ENCODE data around the gene COL5A1. TPM values are rescaled to one million over a fixed set of nuclear protein-coding genes. Genes with fewer than 3 reads are reported as not detected.
"Not testable (repeated sequence)": the region's sequence is repeated elsewhere in the genome, so short reads cannot be mapped to it uniquely, and the experiment has no call there.

The COL5A1 gene
- total RNA-seq, 4 donors from 2014 or later = 4.0 to 12.8 (median 6.3) TPM

DNA sequence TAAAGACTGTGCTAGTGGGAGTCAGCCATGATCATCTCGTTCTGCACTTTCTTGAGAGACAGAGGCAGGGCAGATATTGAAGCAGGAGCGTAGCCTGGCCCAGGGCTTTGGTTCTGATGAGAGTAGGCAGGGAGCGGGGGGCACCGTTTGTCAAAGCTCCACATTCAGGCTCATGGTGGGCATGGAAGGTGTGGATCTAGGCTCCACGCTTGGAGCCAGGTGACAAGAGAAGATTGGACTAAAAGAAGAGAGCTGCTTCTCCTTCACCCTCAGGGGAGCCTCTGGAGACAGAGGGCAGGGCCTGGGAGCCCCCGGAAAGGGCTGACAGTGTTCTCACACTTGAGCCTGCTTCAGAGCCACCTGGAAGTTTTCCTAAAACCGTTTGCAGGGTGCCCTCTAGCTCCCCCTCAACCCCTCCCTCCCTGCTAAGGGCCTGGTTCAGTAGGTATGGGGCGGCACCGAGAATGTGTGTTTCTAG lies 214.3 kb downstream of the COL5A1 start:
- TF ChIP-seq POLR2A (IDR thresholded peaks at IDR 0.05) = no peak
- TF ChIP-seq, protein P1, sequence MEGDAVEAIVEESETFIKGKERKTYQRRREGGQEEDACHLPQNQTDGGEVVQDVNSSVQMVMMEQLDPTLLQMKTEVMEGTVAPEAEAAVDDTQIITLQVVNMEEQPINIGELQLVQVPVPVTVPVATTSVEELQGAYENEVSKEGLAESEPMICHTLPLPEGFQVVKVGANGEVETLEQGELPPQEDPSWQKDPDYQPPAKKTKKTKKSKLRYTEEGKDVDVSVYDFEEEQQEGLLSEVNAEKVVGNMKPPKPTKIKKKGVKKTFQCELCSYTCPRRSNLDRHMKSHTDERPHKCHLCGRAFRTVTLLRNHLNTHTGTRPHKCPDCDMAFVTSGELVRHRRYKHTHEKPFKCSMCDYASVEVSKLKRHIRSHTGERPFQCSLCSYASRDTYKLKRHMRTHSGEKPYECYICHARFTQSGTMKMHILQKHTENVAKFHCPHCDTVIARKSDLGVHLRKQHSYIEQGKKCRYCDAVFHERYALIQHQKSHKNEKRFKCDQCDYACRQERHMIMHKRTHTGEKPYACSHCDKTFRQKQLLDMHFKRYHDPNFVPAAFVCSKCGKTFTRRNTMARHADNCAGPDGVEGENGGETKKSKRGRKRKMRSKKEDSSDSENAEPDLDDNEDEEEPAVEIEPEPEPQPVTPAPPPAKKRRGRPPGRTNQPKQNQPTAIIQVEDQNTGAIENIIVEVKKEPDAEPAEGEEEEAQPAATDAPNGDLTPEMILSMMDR (IDR thresholded peaks at IDR 0.05) = no peak
- intact Hi-C loops (cut with DNase I) = no loop called here

DNA sequence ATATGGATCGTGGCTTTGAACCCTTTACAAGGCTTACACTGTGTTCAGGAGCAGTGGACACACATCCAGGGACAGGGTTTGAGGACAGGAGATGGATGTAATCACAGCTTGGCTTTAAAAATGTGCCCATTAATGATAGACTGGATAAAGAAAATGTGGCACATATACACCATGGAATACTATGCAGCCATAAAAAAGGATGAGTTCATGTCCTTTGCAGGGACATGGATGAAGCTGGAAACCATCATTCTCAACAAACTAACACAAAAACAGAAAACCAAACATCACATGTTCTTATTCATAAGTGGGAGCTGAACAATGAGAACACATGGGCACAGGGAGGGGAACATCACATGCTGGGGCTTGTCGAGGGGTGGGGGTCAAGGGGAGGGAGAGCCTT lies 215.8 kb downstream of the COL5A1 start:
- WGBS, 2 donors = 83 to 91% methylated on average over 2 of the region's 2 CpGs
- H3K27ac ChIP-seq; H3K4me1 ChIP-seq; H3K4me3 ChIP-seq; H3K36me3 ChIP-seq; intact Hi-C loops (cut with DNase I); DNase-seq; H3K9me3 ChIP-seq: not testable (repeated sequence)
- H3K27me3 ChIP-seq = peaks cover 0 to 41% (median 0%) of the 10 kb centered on the region in 4 donors

More for the DNA sequence above, 214.3 kb downstream of the COL5A1 start:
- Histone ChIP-seq H3K9me3 (peaks cover 0 to 1% (median under 1%) of the 10 kb centered on the region in 3 donors), H3K4me3 (no peak overlapping the region), H3K27me3 (peaks cover 0 to 41% (median 0%) of the 10 kb centered on the region in 4 donors), H3K36me3 (no peaks in the 10 kb centered on the region), H3K27ac (no peak overlapping the region), H3K4me1 (peaks cover 0 to 7% (median 0%) of the 10 kb centered on the region in 3 donors)
- WGBS, 2 donors = 64 to 71% methylated on average over 5 to 6 of the region's 9 CpGs
- no peak for DNase-seq

DNA sequence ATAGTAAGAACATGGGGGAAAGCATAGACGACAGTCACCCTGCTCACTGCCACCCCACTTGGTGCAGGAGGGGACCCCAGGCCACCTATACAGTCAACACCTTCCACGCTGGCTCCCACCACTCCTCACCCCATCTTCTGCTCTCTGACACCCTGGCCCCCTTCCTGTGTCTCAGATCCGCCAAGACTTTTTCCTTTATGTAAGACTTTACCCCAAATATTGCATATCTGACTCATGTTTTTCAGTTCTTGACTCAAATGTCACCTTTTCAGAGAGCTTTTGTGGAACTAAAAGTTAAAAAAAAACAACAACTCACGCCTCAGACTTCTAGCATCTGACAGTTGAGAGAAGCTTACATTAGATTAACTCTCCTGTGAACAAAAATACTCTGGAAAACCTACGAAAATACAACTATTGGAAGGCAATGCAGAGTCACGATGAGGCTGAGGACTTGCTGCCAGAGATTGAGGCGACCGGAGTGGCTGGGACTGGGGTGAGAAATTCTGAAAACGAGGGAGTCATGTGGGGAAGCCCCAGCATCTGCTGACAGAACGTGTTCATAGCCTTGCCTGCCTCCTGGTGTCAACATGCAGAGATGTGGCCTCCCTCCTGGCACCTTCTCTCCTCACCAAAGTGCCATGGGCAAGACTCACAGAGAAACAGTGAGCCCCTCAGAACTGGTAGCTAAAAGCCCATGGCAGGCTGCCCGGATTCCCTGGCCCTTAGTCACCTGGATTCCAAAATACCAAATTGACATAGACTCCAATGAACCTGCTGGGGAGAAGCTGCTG lies 216.6 kb downstream of the COL5A1 start:
- Histone ChIP-seq H3K9me3 (no peaks in the 10 kb centered on the region), H3K4me3 (no peak overlapping the region), H3K27ac (no peak overlapping the region), H3K27me3 (peaks cover 0 to 41% (median 0%) of the 10 kb centered on the region in 4 donors), H3K4me1 (peaks cover 0 to 8% (median 0%) of the 10 kb centered on the region in 3 donors), H3K36me3 (no peaks in the 10 kb centered on the region)
- 35 to 41% methylated on average over 11 of the region's 11 CpGs for WGBS, 2 donors
- intact Hi-C loops (cut with DNase I) = no loop called here
- no peak for DNase-seq
- TF ChIP-seq, protein P1 (IDR thresholded peaks at IDR 0.05) = no peak

DNA sequence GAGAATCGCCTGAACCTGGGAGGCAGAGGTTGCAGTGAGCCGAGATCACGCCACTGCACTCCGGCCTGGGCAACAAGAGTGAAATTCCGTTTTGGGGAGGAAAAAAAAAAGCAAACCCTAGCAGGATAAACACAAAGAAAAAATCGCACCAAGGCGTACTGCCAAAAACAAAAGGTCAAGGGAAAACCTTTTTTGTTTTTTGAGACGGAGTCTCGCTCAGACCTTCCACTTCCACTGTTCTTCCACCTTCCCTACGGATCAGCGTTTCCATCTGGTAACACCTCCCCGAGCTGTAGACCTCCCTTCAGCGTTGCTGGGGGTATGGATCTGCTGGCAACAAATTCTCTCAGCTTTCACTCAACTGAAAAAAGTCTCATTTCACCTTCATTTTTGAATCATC lies 218.9 kb downstream of the COL5A1 start:
- 81 to 83% methylated on average over 13 of the region's 13 CpGs for WGBS, 2 donors
- TF ChIP-seq, protein P1 (IDR thresholded peaks at IDR 0.05) = no peak
- no peak for TF ChIP-seq POLR2A (IDR thresholded peaks at IDR 0.05)

DNA sequence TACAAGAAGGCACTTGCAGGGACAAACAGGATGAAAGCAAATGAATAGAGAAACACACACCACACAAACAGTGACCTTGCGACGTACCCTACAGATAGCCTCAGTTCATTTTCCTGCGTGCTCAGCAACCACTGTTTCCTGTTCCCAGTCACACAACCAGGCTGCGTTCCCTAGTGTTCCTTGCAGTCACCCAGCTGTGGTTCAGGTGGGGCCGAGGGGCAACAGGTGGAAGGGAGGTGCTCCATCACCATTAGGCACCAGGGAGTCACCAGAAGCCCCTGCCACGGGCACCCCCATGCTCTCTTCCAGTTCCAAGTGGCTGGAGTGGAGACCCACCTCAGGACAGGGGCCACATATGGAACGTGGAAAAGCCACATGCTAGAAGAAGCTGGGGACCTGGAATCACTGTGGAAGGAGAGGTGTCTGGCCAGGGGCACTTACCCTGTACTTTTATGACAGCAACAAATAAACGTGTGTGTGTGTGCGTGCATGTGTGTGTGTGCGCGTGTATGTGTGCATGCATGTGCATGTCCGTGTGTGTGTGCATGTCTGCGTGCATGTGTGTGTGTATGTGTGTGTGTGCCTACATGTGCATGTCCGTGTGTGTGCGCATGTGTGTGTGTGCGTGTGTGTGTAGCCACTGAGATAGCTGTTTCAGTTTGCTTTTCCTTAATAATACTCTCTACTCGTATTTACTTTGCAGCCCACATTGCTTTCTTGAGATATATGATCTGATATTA lies 220.2 kb downstream of the COL5A1 start:
- TF ChIP-seq, protein P1 (IDR thresholded peaks at IDR 0.05) = no peak
- no peak for TF ChIP-seq POLR2A (IDR thresholded peaks at IDR 0.05)
- no peak for DNase-seq
- intact Hi-C loops (cut with DNase I) = no loop called here
- Histone ChIP-seq H3K4me3 (no peak overlapping the region), H3K9me3 (no peaks in the 10 kb centered on the region), H3K27me3 (peaks cover 0 to 27% (median 0%) of the 10 kb centered on the region in 4 donors), H3K36me3 (no peaks in the 10 kb centered on the region), H3K27ac (no peak overlapping the region), H3K4me1 (peaks cover 0 to 27% (median 0%) of the 10 kb centered on the region in 3 donors)
- 83 to 90% methylated on average over 15 of the region's 17 CpGs for WGBS, 2 donors

More for the DNA sequence above, 218.9 kb downstream of the COL5A1 start:
- intact Hi-C loops (cut with DNase I) = no loop called here
- no peaks in the 10 kb centered on the region for H3K9me3 ChIP-seq
- DNase-seq = no peak
- peaks cover 0 to 40% (median 0%) of the 10 kb centered on the region in 4 donors for H3K27me3 ChIP-seq
- H3K27ac ChIP-seq = no peak overlapping the region
- peaks cover 0 to 27% (median 0%) of the 10 kb centered on the region in 3 donors for H3K4me1 ChIP-seq
- no peaks in the 10 kb centered on the region for H3K36me3 ChIP-seq
- H3K4me3 ChIP-seq = no peak overlapping the region

Data from esophagus squamous epithelium (tissue), 5 donors.